GM19240 (cell line): ENCODE results near the gene WDR46.

Experiments used
- DNase-seq: peaks from one replicate; pipeline ENCODE4 v3.0.0; 2011; ENCODE audit warnings: low spot score; ENCODE audit not compliant: insufficient read length

Gene WDR46

GRCh38 chr6:33314515-33314942 lies 25.5 kb upstream of the WDR46 start:
- no peak for DNase-seq

- peak; percentile 62 for DNase-seq
Observed at GRCh38 chr6:33313709-33314514, 24.9 kb upstream of the WDR46 start, which contains the start of gene TAPBP. TSS of gene TAPBP (minus strand) at chr6:33314078. CDS start at chr6:33314041, 37 bp downstream.

- DNase-seq: no peak
Observed at GRCh38 chr6:33313105-33313708, 24.2 kb upstream of the WDR46 start.

GRCh38 chr6:33312361-33313104 lies 23.5 kb upstream of the WDR46 start:
- no peak for DNase-seq

- DNase-seq: no peak
Observed at GRCh38 chr6:33306356-33306755, 17.3 kb upstream of the WDR46 start.

- no peak for DNase-seq
Observed at GRCh38 chr6:33305052-33305451, 16.0 kb upstream of the WDR46 start.

GRCh38 chr6:33304216-33304615 lies 15.2 kb upstream of the WDR46 start:
- DNase-seq: no peak

- DNase-seq: no peak
Observed at GRCh38 chr6:33301877-33302276, 12.8 kb upstream of the WDR46 start.

GRCh38 chr6:33299237-33299944 lies 10.4 kb upstream of the WDR46 start:
- DNase-seq: no peak

- DNase-seq: no peak
Observed at GRCh38 chr6:33298773-33299236, 9.8 kb upstream of the WDR46 start, which contains the start of gene RGL2. TSS of gene RGL2 (minus strand) at chr6:33298942. CDS start at chr6:33298610, 332 bp downstream.

GRCh38 chr6:33297956-33298772 lies 9.1 kb upstream of the WDR46 start:
- DNase-seq: no peak

- DNase-seq: no peak
Observed at GRCh38 chr6:33297406-33297955, 8.4 kb upstream of the WDR46 start.

GRCh38 chr6:33296797-33297405 lies 7.9 kb upstream of the WDR46 start:
- no peak for DNase-seq

GRCh38 chr6:33295621-33296369 lies 6.8 kb upstream of the WDR46 start:
- DNase-seq: no peak

GRCh38 chr6:33294086-33294823 lies 5.2 kb upstream of the WDR46 start:
- no peak for DNase-seq

- DNase-seq: no peak
Observed at GRCh38 chr6:33292996-33293682, 4.1 kb upstream of the WDR46 start.

- DNase-seq: no peak
Observed at GRCh38 chr6:33290459-33290858, 1.4 kb upstream of the WDR46 start.
